ENCODE results near the gene SNX11. TPM values are rescaled to one million over a fixed set of nuclear protein-coding genes. Genes with fewer than 3 reads are reported as not detected.

Gene SNX11
- total and polyA plus RNA-seq, 9 of the 15 experiments (the other 6 are each of a cell fraction or from before 2014, with no cell fraction given) = 12.4 to 24.0 (median 16.8) TPM

DNA sequence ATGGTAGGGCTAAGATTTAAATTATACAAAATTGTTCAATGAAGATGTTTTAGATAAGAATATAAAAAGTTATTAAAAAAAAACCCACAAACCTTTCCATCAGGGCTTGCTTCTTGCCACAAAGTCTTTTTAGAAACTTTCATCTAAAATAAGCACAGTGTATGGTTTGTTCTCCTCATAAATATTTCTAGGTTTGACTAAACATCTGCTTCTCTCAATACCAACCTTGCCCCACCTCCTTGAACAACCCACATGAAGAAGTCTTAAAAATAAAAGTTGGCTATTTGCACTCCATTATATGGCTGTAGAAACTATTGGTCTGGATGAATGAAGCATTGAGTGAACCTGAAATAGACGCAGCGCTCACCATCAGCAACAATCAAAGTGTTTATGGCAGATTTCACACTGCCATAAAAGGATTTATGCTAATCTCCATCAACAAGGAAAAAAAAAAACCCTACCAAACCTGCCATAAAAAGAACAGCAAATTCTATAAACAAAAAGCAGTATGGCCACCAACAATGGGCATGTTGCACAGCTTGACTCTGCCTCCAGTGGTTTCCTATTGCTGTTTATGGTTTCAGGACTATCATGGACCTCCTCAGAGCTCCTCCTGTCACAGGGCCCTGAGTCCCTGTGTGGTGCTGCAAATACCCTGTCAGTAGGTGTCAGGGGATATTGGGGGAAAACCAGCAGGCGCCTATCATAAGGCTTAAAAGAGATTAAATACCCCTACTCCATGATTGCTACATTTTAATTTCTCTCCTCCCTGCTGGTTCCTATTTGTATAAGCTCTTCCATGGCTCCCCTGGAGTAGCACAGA, 37.6 kb downstream of the SNX11 start:
- Histone ChIP-seq H4K20me1 (replicated peaks; ENCODE audit: control insufficient read depth, insufficient read depth, low read length) (no peaks in the 10 kb centered on the region), H3K79me2 (ENCODE audit: control insufficient read depth, insufficient read depth, low read length) (no peaks in the 10 kb centered on the region), H3K36me3 (ENCODE audit: control insufficient read depth, insufficient read depth, low read length) (no peaks in the 10 kb centered on the region), H2AFZ (ENCODE audit: low read depth, low read length) (no peak overlapping the region), H3K4me3 (no peak overlapping the region), H3K4me1 (replicated peaks in 1 of 2; ENCODE audit: control insufficient read depth in 2 of 2, insufficient read depth in 2 of 2, low read length in 2 of 2) (peaks cover 7 to 20% of the 10 kb centered on the region in 2 experiments; a peak in 4 of 5 replicates), H3K9ac (ENCODE audit: insufficient read depth in 1 of 2, low read depth in 2 of 2, low read length in 2 of 2) (no peak overlapping the region), H3K27me3 (ENCODE audit: control insufficient read depth in 2 of 2, insufficient read depth in 2 of 2, low read length in 2 of 2) (peaks cover 35 to 53% of the 10 kb centered on the region in 2 experiments), H3K27ac (ENCODE audit: extremely low read depth, low read depth, low read length) (no peak overlapping the region), H3K9me1 (ENCODE audit: control insufficient read depth, insufficient read depth, low read length) (no peaks in the 10 kb centered on the region), H3K4me2 (ENCODE audit: insufficient read depth, low read length) (no peak overlapping the region), H3K9me3 (replicated peaks; ENCODE audit: control insufficient read depth, insufficient read depth, low read depth, low read length) (no peaks in the 10 kb centered on the region)
- BruUV-seq (replicated peaks) = no TSS peak
- FAIRE-seq = no peak
- intact Hi-C loops (cut with micrococcal nuclease) = no loop called here
- no peak for ATAC-seq
- ChIA-PET CTCF (ENCODE audit: low intra/inter-chr PET ratio) (interaction anchor here (0.6 kb wide), 1 partner anchor 1095 kb away, joined by 3 read pairs; no protein-coding TSS in a partner anchor), POLR2A (interaction anchor here (0.7 to 1.0 kb wide), 2 partner anchors 9 to 120 kb away, joined by 3 read pairs; no protein-coding TSS in a partner anchor)
- no peak for DNase-seq (ENCODE audit: extremely low read depth in 1 of 4, low spot score in 3 of 4)
- in situ Hi-C loops (cut with MboI) = loop anchor here (5.0 kb wide), 1 partner anchor 118 kb away; no protein-coding TSS in a partner anchor
- WGBS (ENCODE audit: insufficient coverage, low coverage, missing lambda C conversion rate) = 14% methylated on average over 3 of the region's 3 CpGs
- TF ChIP-seq MXI1 (IDR thresholded peaks at IDR 0.05; ENCODE audit: low read depth, low read length) (no peak), TAF1 (IDR thresholded peaks at IDR 0.05; ENCODE audit: control insufficient read depth, extremely low read depth, insufficient read depth, low read length, severe bottlenecking) (no peak), TCFL5 (CRISPR knock-in tag; conservative IDR thresholded peaks at IDR 0.05) (no peak), ETV5 (CRISPR knock-in tag; IDR thresholded peaks at IDR 0.05; ENCODE audit: low read depth) (no peak), ZNF57 (CRISPR knock-in tag; IDR thresholded peaks at IDR 0.05) (no peak), ATF6 (CRISPR knock-in tag; IDR thresholded peaks at IDR 0.05) (no peak), GATA2 (CRISPR knock-in tag; IDR thresholded peaks at IDR 0.05) (no peak)
- TF ChIP-seq, protein P1, sequence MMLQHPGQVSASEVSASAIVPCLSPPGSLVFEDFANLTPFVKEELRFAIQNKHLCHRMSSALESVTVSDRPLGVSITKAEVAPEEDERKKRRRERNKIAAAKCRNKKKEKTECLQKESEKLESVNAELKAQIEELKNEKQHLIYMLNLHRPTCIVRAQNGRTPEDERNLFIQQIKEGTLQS (IDR thresholded peaks at IDR 0.05) = no peak
- TF ChIP-seq, protein P1 (CRISPR knock-in tag; conservative IDR thresholded peaks at IDR 0.05) = no peak

Data from K562 (cell line).